Activated CD8-positive, alpha-beta memory T cell treated with anti-CD3 and anti-CD28 coated beads, Interleukin-2, amount 50 U/mL, for 24 hours (primary cell): ENCODE results near the gene FRMD8.

ENCODE experiments used
- DNase-seq: peaks from one replicate; pipeline ENCODE4 v3.0.0-alpha.2; 2020; ENCODE audit errors: extremely low read depth

The FRMD8 gene

GRCh38 chr11:65414776-65415498, 28.5 kb downstream of the FRMD8 start:
- no peak for DNase-seq

- DNase-seq: no peak
Observed at GRCh38 chr11:65415499-65416340, 29.3 kb downstream of the FRMD8 start.

- DNase-seq: peak; percentile 77
Observed at GRCh38 chr11:65416341-65416824, 29.9 kb downstream of the FRMD8 start.

- DNase-seq: no peak
Observed at GRCh38 chr11:65416841-65417701, 30.6 kb downstream of the FRMD8 start.

GRCh38 chr11:65417702-65418430, 31.4 kb downstream of the FRMD8 start:
- DNase-seq: no peak

GRCh38 chr11:65418431-65418680, 31.9 kb downstream of the FRMD8 start:
- no peak for DNase-seq

GRCh38 chr11:65418681-65419459, 32.4 kb downstream of the FRMD8 start:
- peak; percentile 88 for DNase-seq

- no peak for DNase-seq
Observed at GRCh38 chr11:65419460-65419771, 33.0 kb downstream of the FRMD8 start.

- no peak for DNase-seq
Observed at GRCh38 chr11:65419772-65420481, 33.5 kb downstream of the FRMD8 start.

GRCh38 chr11:65420506-65420905, 34.1 kb downstream of the FRMD8 start:
- DNase-seq: no peak

GRCh38 chr11:65420979-65421793, 34.7 kb downstream of the FRMD8 start:
- peak; percentile 88 for DNase-seq

GRCh38 chr11:65421794-65422632, 35.6 kb downstream of the FRMD8 start:
- peak; percentile 80 for DNase-seq

GRCh38 chr11:65422633-65423515, 36.4 kb downstream of the FRMD8 start, which contains the start of gene NEAT1:
NEAT1 (plus strand) TSS chr11:65422798.
- DNase-seq: peak; percentile 90

- DNase-seq: no peak
Observed at GRCh38 chr11:65423516-65424204, 37.2 kb downstream of the FRMD8 start.

GRCh38 chr11:65424205-65425104, 38.0 kb downstream of the FRMD8 start:
- no peak for DNase-seq
